Keratinocyte (primary cell): ENCODE measurements around the gene IL1B.

Experiments used
- CTCF ChIP-seq, 3 experiments: IDR thresholded peaks in 1 of 3; conservative IDR thresholded peaks in 1 of 3; optimal IDR thresholded peaks in 1 of 3; 2 replicates in 2 of 3; 3 replicates in 1 of 3; pipeline versions ENCODE3 to v1.5.1; 2011; ENCODE audit warnings: low read length in 3 of 3, mild to moderate bottlenecking in 3 of 3, moderate library complexity in 2 of 3, control low read depth in 1 of 3, inconsistent platforms in 1 of 3; ENCODE audit not compliant: insufficient read depth in 2 of 3; ENCODE audit errors: extremely low read depth in 1 of 3
- EZH2 ChIP-seq: IDR thresholded peaks from one replicate; pipeline ENCODE4 v1.6.1; 2012; ENCODE audit warnings: inconsistent platforms, mild to moderate bottlenecking, low read length, moderate library complexity

DNA sequence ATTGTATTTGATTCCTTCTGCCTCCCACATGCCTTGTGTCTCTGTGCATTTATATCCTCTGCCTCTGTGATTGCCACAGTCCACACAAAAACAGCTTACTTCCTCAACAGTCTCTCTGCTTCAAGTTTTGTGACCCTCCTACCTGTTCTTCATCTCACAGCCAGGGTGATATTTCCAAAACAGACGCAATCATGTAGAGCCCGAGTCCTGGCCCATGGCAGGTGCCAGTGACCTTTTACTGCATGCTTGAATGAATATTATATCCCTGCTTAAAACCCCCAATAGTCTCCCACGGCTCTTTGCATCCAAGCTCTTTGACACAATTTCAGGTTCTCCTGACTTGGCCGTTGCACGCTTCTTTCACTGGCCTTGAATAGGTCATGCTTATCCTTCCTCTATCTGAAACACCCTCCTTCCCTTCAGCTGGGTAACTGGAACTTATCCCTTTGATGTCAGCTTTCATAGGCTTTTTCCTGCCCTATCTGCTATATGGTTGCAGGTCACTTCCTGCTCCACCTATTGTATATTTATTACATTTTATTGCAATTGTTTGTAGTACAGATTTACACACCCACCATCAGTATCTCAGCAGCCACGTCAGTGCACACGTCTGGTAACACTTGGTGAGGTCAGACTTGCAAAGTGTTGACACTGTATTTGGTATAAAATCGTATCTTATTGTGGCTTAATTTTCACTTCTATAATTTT is 29.7 kb upstream of the IL1B start:
- TF ChIP-seq CTCF (optimal IDR thresholded peaks at IDR 0.05 in 1 of 3, IDR thresholded peaks at IDR 0.05 in 1 of 3, conservative IDR thresholded peaks at IDR 0.05 in 1 of 3; ENCODE audit: extremely low read depth in 1 of 3, insufficient read depth in 2 of 3, low read length in 3 of 3) = no peak
- no peak for TF ChIP-seq EZH2
